GM10266 (cell line): ENCODE results near the gene GPRIN3.
"Not testable (repeated sequence)": the region's sequence is repeated elsewhere in the genome, so short reads cannot be mapped to it uniquely, and the experiment has no call there.

ENCODE experiments used
- DNase-seq: peaks from one replicate; pipeline ENCODE4 v3.0.0; 2012; ENCODE audit errors: extremely low spot score
- TF ChIP-seq, protein P1 (sequence below): IDR thresholded peaks from 2 replicates; pipeline ENCODE4 v1.5.1; 2012; ENCODE audit warnings: mild to moderate bottlenecking, low read depth; ENCODE audit not compliant: control insufficient read depth, insufficient read depth; ENCODE audit errors: missing control alignments

The GPRIN3 gene

DNA sequence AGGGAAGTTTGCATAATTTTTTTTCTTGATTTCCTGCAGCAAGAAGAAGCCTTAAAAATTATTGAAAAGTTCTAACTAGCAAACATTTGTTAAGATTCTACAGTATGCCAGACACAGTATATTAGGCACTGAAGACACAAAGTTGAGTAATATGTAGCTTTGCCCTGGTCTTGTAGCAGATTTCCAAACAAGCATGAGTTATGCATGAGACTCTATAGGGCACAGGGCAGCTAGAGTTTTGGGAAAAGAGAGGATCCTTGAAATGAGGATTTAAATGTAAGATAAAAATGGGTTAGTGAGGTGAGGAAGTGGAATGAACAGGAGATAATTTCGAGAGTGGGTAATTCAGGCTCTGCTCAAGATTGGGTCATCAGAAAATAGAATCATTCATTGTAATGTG is 8.6 kb upstream of the GPRIN3 start:
- no peak for DNase-seq
- TF ChIP-seq, protein P1, sequence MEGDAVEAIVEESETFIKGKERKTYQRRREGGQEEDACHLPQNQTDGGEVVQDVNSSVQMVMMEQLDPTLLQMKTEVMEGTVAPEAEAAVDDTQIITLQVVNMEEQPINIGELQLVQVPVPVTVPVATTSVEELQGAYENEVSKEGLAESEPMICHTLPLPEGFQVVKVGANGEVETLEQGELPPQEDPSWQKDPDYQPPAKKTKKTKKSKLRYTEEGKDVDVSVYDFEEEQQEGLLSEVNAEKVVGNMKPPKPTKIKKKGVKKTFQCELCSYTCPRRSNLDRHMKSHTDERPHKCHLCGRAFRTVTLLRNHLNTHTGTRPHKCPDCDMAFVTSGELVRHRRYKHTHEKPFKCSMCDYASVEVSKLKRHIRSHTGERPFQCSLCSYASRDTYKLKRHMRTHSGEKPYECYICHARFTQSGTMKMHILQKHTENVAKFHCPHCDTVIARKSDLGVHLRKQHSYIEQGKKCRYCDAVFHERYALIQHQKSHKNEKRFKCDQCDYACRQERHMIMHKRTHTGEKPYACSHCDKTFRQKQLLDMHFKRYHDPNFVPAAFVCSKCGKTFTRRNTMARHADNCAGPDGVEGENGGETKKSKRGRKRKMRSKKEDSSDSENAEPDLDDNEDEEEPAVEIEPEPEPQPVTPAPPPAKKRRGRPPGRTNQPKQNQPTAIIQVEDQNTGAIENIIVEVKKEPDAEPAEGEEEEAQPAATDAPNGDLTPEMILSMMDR: no peak

DNA sequence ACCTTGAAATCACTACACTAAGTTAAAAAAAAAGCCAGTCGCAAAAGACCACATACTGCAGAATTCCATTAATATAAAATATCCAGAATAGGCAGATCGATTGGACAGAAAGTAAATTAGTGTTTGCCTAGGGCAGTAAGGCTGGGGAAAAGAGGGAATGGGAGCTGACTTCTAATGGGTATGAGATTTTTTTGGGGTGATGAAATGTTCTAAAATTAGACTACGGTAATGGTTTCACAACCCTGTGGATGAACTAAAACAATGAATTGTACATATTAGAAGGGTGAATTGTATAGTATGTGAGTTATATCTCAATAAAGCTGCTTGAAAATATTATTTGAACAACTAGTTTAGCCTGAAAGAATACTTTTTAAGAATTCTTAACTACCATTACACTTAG is 6.7 kb upstream of the GPRIN3 start:
- TF ChIP-seq, protein P1: no peak
- no peak for DNase-seq

DNA sequence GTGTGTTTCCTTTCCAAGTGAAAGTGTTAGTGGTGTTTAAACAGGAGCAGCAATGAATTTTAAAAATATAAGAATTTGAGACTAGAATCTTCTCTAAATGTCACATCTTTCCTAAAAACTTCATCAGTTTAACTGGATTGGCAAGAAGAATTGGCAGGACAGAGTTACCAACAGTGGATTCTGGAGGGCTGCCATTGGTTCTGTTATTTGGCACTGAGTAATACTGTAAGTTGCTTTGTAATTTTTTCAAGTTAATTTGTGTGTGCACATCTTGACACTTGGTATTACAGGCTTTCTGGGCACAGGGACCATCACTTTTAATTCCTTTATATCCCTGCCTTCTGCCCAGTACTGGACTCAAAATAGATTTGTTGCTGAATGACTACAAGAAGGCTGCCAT is 4.5 kb upstream of the GPRIN3 start:
- TF ChIP-seq, protein P1: no peak
- no peak for DNase-seq

DNA sequence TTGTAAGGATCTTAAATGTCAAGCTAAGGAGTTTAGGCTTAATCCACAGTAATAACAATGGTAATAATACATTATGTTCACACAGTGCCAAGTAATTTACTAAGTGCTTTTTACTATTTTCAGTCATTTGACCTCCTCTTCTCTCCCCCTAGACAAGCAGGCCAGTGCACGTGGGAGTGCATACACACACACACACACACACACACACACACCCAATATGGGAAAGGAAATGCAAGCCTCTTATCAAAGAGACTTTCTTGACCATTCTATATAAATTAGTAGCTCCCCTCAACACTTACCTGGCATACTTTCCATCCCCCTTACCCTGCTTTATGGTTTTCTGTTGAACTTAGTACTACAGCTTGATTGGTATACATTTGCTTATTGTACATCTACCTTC is 3.8 kb upstream of the GPRIN3 start:
- TF ChIP-seq, protein P1: no peak
- no peak for DNase-seq

DNA sequence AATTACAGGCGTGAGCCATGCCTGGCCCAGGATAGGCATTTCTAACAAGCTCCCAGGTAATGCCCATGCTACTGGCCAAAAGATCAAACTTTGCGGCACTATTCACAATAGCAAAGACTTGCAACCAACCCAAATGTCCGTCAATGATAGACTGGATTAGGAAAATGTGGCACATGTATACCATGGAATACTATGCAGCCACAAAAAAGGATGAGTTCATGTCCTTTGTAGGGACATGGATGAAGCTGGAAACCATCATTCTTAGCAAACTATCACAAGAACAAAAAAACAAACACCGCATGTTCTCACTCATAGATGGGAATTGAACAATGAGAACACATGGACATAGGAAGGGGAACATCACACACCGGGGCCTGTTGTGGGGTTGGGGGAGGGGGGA is 1.6 kb upstream of the GPRIN3 start:
- DNase-seq: not testable (repeated sequence)

DNA sequence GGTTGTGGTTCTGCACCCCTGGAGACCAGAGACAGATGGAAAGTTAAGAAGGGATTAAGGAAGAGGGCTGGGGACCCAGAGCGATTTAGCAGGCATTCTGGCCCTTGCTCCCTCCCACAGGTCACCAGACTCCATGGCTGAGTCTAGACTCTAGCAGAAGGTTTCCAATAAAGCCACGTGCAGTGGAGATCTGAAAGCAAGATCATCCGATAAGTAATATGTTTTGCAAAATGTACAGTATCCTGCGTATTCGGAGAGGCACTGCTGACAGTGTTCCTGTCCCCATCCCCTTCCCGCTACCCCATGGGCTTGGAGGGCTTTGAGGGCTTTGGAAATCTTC is 531 bp upstream of the GPRIN3 start:
- TF ChIP-seq, protein P1: no peak
- no peak for DNase-seq

DNA sequence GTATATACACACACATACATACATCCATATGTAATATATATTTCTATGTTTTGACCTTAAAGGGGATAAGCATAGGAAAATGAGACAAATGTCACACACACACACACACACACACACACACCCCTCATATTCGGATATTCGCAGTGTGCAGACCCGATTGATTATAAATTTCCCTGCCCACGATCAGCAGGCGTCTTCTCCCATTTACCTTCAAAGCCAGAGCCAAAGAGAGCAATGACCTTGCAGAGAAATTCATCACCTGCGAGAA is 488 bp downstream of the GPRIN3 start:
- DNase-seq: no peak
- TF ChIP-seq, protein P1: no peak

DNA sequence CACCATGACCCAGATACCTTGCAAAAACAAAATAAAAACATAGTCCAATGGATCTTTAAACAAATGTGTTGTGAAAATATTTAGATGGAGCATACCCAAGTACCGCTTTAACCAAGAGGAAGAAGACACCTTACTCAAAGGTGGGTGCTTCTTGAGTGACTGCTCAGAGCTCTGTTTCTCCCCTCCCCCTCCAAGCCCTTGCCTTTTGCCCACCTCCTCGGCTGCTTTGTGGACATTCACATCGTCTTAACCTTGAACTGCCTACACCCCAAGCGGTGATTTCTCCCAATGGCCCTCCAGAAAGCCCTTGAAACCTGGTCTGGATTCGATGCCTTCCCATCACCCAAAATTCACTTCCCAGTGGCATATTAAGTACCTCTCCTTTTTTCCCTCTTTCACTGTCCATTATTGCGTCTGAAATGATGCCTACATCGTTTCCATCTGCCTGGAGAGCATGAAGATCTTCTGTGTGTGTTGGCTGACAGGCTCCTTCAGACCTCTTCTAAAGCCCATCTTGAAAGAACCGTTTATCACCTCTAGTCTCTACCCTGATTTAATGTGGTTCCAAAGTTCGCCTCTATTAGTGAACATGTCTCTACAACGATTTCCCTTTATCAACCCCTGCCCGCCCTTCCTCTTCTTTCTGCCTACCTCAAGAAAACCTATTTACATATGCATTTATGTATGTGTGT is 968 bp downstream of the GPRIN3 start:
- TF ChIP-seq, protein P1: no peak
- no peak for DNase-seq
